AG10803 (cell line): ENCODE measurements around the gene ESRP2.

Source experiments
- DNase-seq: peaks from one replicate; pipeline ENCODE4 v3.0.0; 2010; ENCODE audit warnings: low read depth
- H3K4me3 ChIP-seq: 2 replicates; pipeline ENCODE4 v1.5.1; 2011; ENCODE audit warnings: mild to moderate bottlenecking, low read length, control low read depth
- TF ChIP-seq, protein P1 (sequence below): conservative IDR thresholded peaks from 2 replicates; pipeline ENCODE4 v1.5.1; 2011; ENCODE audit warnings: mild to moderate bottlenecking, low read length, control low read depth, inconsistent platforms

Gene ESRP2

DNA sequence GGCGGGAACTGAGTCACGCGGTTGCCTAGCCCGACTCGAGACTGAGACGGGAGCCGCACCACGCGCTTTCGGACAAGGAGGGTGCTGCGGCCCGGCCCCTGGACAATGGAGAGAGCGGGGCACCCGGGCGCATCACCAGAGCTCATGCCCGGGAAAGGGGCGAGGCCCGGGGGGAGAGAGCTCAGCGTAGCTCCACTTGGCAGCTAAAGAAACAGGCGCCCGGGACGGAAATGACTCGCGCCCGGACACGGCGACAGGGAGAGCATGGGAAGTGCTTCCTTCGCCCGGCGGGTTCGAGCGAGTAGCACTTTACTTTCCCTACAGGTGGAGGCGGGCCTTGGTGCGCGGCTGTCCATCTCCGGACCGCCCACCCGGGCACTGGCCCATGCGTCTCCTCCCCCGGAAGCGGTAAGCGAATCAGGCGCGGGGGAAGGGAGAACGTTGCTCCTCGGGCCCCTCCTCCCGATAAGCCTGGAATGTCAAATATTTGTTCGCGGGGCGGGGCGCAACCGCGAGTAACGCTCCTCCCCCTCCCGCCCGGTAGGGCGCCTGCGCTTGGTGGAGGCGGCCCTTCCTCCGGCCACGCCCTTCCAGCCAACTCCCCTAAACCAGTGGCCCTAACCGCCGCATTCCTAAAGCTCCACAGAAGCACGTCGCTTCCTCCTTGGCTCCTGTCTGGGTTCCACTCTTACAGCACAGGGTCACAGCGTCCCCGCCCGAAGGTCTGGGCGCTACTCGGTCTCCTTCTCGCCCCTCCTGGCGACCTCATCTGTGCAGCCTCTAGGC, 1.5 kb upstream of the ESRP2 start:
- DNase-seq = peak; percentile 97
- H3K4me3 ChIP-seq = peak overlapping the region; percentile 71
- TF ChIP-seq, protein P1, sequence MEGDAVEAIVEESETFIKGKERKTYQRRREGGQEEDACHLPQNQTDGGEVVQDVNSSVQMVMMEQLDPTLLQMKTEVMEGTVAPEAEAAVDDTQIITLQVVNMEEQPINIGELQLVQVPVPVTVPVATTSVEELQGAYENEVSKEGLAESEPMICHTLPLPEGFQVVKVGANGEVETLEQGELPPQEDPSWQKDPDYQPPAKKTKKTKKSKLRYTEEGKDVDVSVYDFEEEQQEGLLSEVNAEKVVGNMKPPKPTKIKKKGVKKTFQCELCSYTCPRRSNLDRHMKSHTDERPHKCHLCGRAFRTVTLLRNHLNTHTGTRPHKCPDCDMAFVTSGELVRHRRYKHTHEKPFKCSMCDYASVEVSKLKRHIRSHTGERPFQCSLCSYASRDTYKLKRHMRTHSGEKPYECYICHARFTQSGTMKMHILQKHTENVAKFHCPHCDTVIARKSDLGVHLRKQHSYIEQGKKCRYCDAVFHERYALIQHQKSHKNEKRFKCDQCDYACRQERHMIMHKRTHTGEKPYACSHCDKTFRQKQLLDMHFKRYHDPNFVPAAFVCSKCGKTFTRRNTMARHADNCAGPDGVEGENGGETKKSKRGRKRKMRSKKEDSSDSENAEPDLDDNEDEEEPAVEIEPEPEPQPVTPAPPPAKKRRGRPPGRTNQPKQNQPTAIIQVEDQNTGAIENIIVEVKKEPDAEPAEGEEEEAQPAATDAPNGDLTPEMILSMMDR = no peak

DNA sequence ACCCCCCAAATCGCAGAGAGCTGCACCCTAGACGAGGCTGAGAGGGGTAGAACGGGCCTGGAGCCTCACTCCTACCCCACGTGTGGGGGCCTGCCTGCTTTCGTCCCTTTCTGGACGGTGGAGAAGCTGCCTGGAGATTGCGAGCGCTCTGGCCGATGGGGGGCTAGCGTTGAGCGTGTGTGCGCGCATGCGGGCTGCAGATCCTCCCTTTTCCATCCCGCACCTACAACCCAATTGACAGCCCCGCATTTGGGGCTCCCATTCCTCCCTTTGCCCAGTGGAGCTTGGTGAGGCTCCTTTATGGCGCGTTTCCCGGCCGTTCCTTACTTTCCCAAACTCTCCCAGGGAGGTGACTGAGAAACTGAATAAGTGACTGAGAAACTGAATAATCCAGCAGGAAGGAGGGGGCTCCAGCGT, 907 bp upstream of the ESRP2 start:
- DNase-seq = no peak
- TF ChIP-seq, protein P1 = no peak
- peak overlapping the region; percentile 67 for H3K4me3 ChIP-seq

GRCh38 chr16:68236137-68236825, 354 bp upstream of the ESRP2 start:
- DNase-seq = no peak
- TF ChIP-seq, protein P1 = no peak
- H3K4me3 ChIP-seq = no peak overlapping the region; the same call in 1 of the 2 replicates

DNA sequence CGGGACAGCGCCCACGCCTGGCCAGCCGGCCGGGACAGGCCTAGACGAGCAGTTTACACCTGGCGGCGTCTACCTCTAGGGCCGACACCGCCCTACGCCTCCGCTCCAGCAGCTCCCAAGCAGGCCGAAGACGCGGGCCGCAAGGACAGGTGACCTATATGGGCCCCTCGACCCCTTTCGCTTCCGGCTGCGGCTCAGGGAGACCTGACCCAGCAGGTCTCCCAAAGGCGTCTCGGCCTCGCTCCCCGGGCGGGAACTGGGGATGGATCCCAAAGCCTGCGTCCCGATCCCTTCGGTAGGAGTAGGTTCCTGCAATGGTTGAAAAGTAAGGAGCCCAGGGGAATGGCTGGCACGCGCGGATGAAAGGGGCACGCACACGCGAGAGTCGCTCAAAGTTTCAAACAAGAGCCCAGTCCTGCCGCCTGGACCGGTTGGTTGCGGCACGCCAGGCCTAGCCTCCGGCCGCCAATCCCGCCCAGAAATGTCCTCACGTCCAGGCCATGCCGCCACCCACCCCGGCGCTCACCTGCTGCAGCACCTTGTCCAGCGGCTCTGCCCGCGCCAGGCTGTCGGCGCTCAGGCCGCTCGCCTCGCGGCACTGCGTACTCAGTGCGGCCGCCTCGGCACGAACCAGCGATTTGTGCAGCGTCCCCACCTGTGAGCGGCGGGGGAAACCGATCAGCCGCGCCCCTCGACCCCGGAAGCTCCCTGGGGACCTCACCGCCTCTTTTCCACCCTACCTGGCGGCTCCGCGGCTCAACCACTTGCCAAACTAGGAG, 630 bp downstream of the ESRP2 start:
- TF ChIP-seq, protein P1 = no peak
- H3K4me3 ChIP-seq = no peak overlapping the region
- DNase-seq = no peak

DNA sequence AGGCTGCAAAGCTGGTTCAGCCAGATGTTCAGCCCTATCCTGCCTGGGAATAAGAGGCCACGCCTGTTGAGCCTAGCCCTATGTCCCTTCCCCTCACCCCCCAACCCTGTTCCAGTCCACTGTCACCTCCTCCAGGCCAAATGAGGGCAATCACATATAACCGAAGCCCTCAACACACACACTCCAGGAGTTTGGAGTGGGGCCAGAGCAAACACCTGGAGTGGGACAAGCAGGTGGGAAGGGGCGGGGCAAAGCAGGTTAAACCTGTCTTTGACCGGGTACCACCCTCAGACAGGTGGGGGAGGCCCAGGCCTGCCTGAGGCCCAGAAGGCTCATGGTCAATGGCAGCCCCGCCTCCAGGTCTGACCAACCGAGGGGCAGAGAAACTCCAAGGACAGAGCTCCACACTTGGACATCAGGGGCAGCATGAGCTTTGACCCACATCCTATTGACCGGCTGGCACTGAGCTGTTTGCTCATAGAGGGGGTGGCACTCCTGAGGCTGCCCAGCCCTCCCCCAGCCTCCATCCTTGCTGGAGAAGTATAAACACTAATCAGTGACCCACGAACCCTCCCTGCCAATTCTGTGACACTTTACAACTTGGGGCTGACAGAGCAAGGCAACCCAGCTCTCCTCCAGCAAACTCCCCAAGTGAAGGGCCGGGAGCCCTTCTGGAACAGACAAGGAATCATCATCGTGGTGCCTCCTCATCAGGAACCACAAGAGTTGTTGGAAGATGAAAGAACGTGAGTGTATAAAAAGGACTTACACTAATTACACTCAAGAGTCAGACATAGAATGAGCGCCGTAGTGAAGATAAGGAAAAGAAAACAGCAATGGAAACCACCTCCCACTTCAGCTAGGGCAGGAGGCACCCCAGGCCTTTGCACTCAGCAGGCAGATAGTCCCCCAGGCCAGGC, 1.5 kb downstream of the ESRP2 start:
- DNase-seq = no peak
- H3K4me3 ChIP-seq = no peak overlapping the region
- TF ChIP-seq, protein P1 = no peak

DNA sequence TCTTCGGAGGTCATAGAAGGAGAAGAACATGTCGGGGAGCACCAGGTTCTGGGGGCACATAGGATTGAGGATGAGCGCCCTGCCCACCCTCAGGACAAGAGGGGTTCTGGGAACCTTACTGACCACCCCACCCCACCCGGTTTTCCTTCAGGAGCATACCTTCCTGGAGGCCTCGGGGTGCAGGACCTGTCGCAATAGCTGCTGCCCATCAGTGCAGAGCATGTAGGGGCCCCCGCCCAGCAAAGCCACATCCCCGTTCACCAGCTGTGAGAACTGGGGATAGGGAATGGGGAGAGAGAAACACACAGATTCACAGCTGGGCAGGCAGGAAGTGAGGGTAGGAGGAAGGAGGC, 2.1 kb downstream of the ESRP2 start:
- peak; percentile 15 for DNase-seq

More for the DNA sequence above, 2.1 kb downstream of the ESRP2 start:
- TF ChIP-seq, protein P1 = no peak
- H3K4me3 ChIP-seq = no peak overlapping the region
